Epithelial cell of esophagus (primary cell): ENCODE measurements around the gene TMEM42.
A peak's percentile ranks its signal among the peaks of the same experiment; 100 is the strongest.

ENCODE experiments used
- DNase-seq: peaks from one replicate; pipeline ENCODE4 v3.0.0; 2010; ENCODE audit warnings: low read depth
- H3K4me3 ChIP-seq: 2 replicates; pipeline ENCODE4 v1.5.1; 2011; ENCODE audit warnings: mild to moderate bottlenecking, low read length, control low read depth
- TF ChIP-seq, protein P1 (sequence below): IDR thresholded peaks from 2 replicates; pipeline ENCODE4 v1.5.1; 2011; ENCODE audit warnings: low read depth, mild to moderate bottlenecking, low read length, control low read depth, inconsistent platforms; ENCODE audit not compliant: insufficient read depth; ENCODE audit errors: missing control alignments

The TMEM42 gene

DNA sequence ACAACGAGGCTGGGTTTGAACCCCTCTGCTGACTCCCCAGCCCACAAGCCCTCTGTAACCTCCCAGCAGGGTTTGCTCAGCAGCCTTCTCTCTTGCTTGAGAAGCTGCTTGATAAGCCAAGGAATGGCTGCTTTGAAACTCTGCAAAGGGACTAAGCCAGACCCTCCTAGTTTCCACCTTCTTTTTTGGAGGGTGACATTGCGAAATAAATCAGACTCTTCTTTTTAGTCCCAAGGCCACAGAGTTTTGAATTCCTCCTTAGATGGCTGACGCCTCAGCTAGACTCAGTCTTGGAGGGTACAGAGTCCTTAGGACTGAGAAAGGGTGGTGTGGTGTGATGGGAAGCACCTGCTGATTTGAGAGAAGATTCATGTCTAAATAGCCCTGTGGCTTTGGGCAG lies 13.9 kb downstream of the TMEM42 start:
- TF ChIP-seq, protein P1, sequence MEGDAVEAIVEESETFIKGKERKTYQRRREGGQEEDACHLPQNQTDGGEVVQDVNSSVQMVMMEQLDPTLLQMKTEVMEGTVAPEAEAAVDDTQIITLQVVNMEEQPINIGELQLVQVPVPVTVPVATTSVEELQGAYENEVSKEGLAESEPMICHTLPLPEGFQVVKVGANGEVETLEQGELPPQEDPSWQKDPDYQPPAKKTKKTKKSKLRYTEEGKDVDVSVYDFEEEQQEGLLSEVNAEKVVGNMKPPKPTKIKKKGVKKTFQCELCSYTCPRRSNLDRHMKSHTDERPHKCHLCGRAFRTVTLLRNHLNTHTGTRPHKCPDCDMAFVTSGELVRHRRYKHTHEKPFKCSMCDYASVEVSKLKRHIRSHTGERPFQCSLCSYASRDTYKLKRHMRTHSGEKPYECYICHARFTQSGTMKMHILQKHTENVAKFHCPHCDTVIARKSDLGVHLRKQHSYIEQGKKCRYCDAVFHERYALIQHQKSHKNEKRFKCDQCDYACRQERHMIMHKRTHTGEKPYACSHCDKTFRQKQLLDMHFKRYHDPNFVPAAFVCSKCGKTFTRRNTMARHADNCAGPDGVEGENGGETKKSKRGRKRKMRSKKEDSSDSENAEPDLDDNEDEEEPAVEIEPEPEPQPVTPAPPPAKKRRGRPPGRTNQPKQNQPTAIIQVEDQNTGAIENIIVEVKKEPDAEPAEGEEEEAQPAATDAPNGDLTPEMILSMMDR: no peak
- no peak for DNase-seq
- H3K4me3 ChIP-seq: no peak overlapping the region

DNA sequence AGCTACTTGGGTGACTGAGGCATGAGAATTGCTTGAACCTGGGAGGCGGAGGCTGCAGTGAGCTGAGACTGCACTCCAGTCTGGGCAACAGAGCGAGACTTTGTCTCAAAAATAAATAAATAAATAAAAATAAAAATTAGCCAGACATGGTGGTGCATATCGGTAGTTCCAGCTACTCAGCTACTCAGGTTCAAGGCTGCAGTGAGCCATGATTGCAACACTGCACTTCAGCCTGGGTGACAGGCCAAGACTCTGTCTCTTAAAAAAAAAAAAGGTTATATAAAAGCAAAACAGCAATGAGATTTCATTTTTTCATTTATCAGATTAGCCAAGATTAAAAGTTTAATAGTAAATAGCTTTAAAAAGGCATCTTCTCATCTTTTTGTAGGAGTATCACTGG lies 15.6 kb downstream of the TMEM42 start:
- DNase-seq: no peak
- H3K4me3 ChIP-seq: no peak overlapping the region
- TF ChIP-seq, protein P1: no peak

- no peak for DNase-seq
- H3K4me3 ChIP-seq: no peak overlapping the region
- TF ChIP-seq, protein P1: no peak
These were observed 18.6 kb downstream of the TMEM42 start for GRCh38 chr3:44880284-44880683.

DNA sequence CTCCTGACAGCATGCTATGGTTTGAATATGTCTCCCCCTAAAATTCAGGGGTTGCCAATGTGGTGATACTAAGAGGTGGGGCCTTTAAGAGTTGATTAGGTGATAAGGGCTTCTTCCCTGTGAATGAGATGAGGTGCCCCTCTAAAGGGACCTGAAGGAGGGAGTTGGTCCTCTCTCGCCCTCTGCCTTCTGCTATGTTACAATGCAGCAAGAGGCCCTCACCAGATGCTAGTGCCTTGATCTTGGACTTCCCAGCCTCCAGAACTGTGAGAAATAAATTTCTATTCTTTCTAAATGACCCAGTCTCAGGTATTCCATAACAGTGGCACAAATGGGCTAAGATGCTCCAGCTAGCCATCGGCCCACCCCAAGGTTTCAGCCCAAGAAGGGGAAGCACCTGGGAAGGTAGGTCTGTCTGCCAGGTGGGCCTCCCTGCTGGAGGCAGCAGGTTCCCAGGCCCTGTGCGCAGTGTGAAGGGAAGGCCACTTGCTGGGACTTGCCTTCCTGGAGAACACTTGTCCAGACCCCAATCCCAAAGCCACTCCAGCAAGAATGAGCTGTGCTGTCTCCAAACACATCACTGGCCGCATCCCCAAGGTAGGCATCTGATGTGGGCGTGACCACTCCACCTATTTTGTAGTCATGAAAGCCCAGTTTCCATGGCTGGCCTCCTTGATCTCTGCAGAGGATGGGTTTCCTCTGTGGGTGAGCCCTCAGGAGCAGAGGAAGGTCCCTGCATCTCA lies 21.7 kb downstream of the TMEM42 start:
- TF ChIP-seq, protein P1: no peak
- no peak overlapping the region for H3K4me3 ChIP-seq
- DNase-seq: peak; percentile 80

- H3K4me3 ChIP-seq: no peak overlapping the region
- DNase-seq: peak; percentile 93
- TF ChIP-seq, protein P1: no peak
These were observed 22.3 kb downstream of the TMEM42 start for GRCh38 chr3:44883999-44884431.

DNA sequence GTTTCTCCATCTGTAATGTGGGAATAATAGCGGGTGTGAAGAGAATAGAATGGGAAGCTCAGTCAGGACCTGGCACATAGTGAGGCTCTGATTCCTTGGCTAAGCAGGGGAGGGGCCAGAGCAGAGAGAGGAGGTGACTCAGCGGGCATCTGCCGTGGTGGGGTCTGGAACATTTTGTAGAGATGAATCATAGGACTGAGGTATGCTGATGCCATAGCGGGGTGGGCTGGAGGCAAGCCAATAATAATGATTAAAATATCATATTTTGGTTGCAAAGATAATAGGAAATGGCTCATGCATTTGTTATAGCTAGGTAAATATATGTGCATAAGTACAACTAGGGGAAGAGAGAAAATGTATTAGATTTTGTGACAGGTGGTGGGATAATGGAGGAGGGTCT lies 23.9 kb downstream of the TMEM42 start:
- H3K4me3 ChIP-seq: no peak overlapping the region
- DNase-seq: peak; percentile 97
- TF ChIP-seq, protein P1: no peak

GRCh38 chr3:44886561-44886960 lies 24.8 kb downstream of the TMEM42 start:
- H3K4me3 ChIP-seq: no peak overlapping the region
- TF ChIP-seq, protein P1: no peak
- DNase-seq: peak; percentile 97
